H4 (cell line): ENCODE measurements around the gene IQCF6. TPM values are rescaled to one million over a fixed set of nuclear protein-coding genes. Genes with fewer than 3 reads are reported as not detected.
"Not testable (repeated sequence)": the region's sequence is repeated elsewhere in the genome, so short reads cannot be mapped to it uniquely, and the experiment has no call there.

Experiments
- DNase-seq: peaks from one replicate; pipeline ENCODE4 v3.0.0-alpha.2; 2015; ENCODE audit warnings: low spot score
- total RNA-seq: library from RNA; depleted of rRNA; stranded (reverse); fragments of >200 nt; shearing (Covaris generic); gene quantifications from 2 replicates; pipeline ENCODE4 v1.2.3, GENCODE V29; 2014; rRNA removed

IQCF6 gene
- not detected in 2 replicates for total RNA-seq

- no peak for DNase-seq
Measured at GRCh38 chr3:51779137-51779536, at the start of gene IQCF6. Gene IQCF6 (minus strand): TSS chr3:51779237. CDS start chr3:51779224, 13 bp downstream.

- no peak for DNase-seq
Measured at GRCh38 chr3:51828297-51828696, 49.3 kb upstream of the IQCF6 start.

GRCh38 chr3:51819709-51820406 lies 40.8 kb upstream of the IQCF6 start:
- no peak for DNase-seq

GRCh38 chr3:51819151-51819550 lies 40.1 kb upstream of the IQCF6 start:
- no peak for DNase-seq

GRCh38 chr3:51817375-51817774 lies 38.3 kb upstream of the IQCF6 start:
- no peak for DNase-seq

GRCh38 chr3:51816723-51817122 lies 37.7 kb upstream of the IQCF6 start:
- DNase-seq = no peak

GRCh38 chr3:51815614-51816013 lies 36.6 kb upstream of the IQCF6 start:
- DNase-seq = no peak

- DNase-seq = no peak
Measured at GRCh38 chr3:51814034-51814433, 35.0 kb upstream of the IQCF6 start.

GRCh38 chr3:51813539-51813938 lies 34.5 kb upstream of the IQCF6 start:
- DNase-seq = no peak

GRCh38 chr3:51808934-51809333 lies 29.9 kb upstream of the IQCF6 start:
- DNase-seq = no peak

- no peak for DNase-seq
Measured at GRCh38 chr3:51802106-51802703, 23.2 kb upstream of the IQCF6 start.

- DNase-seq = no peak
Measured at GRCh38 chr3:51800750-51801125, 21.7 kb upstream of the IQCF6 start.

- DNase-seq = peak; percentile 57
Measured at GRCh38 chr3:51799879-51800749, 21.1 kb upstream of the IQCF6 start.

GRCh38 chr3:51798411-51798963 lies 19.4 kb upstream of the IQCF6 start:
- no peak for DNase-seq

- no peak for DNase-seq
Measured at GRCh38 chr3:51796854-51797253, 17.8 kb upstream of the IQCF6 start.

GRCh38 chr3:51794206-51794605 lies 15.2 kb upstream of the IQCF6 start:
- no peak for DNase-seq

- no peak for DNase-seq
Measured at GRCh38 chr3:51792206-51792605, 13.2 kb upstream of the IQCF6 start.

GRCh38 chr3:51789437-51789836 lies 10.4 kb upstream of the IQCF6 start:
- DNase-seq = no peak

GRCh38 chr3:51787576-51787975 lies 8.5 kb upstream of the IQCF6 start:
- not testable (repeated sequence) for DNase-seq

- DNase-seq = no peak
Measured at GRCh38 chr3:51786267-51786666, 7.2 kb upstream of the IQCF6 start.

GRCh38 chr3:51778554-51778953 lies 483 bp downstream of the IQCF6 start:
- DNase-seq = no peak

- peak; percentile 7 for DNase-seq
Measured at GRCh38 chr3:51777985-51778384, 1.1 kb downstream of the IQCF6 start.
